Hepatocyte (in vitro differentiated cells): ENCODE data around the gene SPX.

Experiments used
- CTCF ChIP-seq: fragments of 200-600 bp; sonication (generic); IDR thresholded peaks from 2 replicates; pipeline ENCODE4 v1.5.1; 2016; ENCODE audit warnings: antibody characterized with exemption, mild to moderate bottlenecking; ENCODE audit not compliant: poor library complexity
- EZH2 ChIP-seq: fragments of 200-600 bp; sonication (generic); IDR thresholded peaks from 2 replicates; pipeline ENCODE4 v1.6.1; 2016; ENCODE audit warnings: antibody characterized with exemption, mild to moderate bottlenecking, borderline replicate concordance
- EZH2phosphoT487 ChIP-seq: fragments of 200-600 bp; sonication (generic); IDR thresholded peaks from one replicate; pipeline ENCODE4 v1.6.1; 2018; ENCODE audit warnings: antibody characterized with exemption, mild to moderate bottlenecking, low read depth, moderate library complexity; ENCODE audit not compliant: unreplicated experiment, severe bottlenecking

GRCh38 chr12:21543151-21543550 is 17.1 kb downstream of the SPX start:
- no peak for TF ChIP-seq CTCF
- TF ChIP-seq EZH2: no peak
- TF ChIP-seq EZH2phosphoT487: no peak
